GM12874 (cell line): Measurements from ENCODE around the gene TRIM41.

Experiments used
- CTCF ChIP-seq: IDR thresholded peaks from 2 replicates; pipeline ENCODE4 v1.5.1; 2011; ENCODE audit warnings: low read depth, mild to moderate bottlenecking, control low read depth, low read length, moderate library complexity; ENCODE audit not compliant: insufficient read depth

TRIM41 gene

GRCh38 chr5:181185560-181185959 lies 37.5 kb upstream of the TRIM41 start:
- TF ChIP-seq CTCF, result no peak

- no peak for TF ChIP-seq CTCF
Observed at GRCh38 chr5:181186022-181186421, 37.1 kb upstream of the TRIM41 start.

GRCh38 chr5:181186986-181187499 lies 36.0 kb upstream of the TRIM41 start:
- TF ChIP-seq CTCF, result no peak

- TF ChIP-seq CTCF, result 0 out of 2 replicates have a peak, but pooled peaks have one; percentile 22
Observed at GRCh38 chr5:181187500-181188213, 35.4 kb upstream of the TRIM41 start.

- TF ChIP-seq CTCF, result no peak
Observed at GRCh38 chr5:181188700-181189362, 34.2 kb upstream of the TRIM41 start.

GRCh38 chr5:181189363-181189961 lies 33.6 kb upstream of the TRIM41 start:
- no peak for TF ChIP-seq CTCF

GRCh38 chr5:181189962-181190710 lies 32.9 kb upstream of the TRIM41 start:
- no peak for TF ChIP-seq CTCF
